IMR-90 (cell line): Measurements from ENCODE around the gene BTNL8. TPM values are rescaled to one million over a fixed set of nuclear protein-coding genes. Genes with fewer than 3 reads are reported as not detected.

Experiments
- ATAC-seq: fragments of 200-7000 bp; cut with Tn5 transposase; 2 replicates; pipeline ENCODE4 v1.9.1; 2020; ENCODE audit warnings: low read depth, mild to moderate bottlenecking, moderate library complexity
- BruUV-seq: library from RNA; stranded (reverse); fragments of 400-500 nt; replicated peaks from 2 replicates; lab custom pipeline; 2021; lab: Mats Ljungman, UMichigan
- CTCF ChIA-PET: fragments of 300-600 bp; formaldehyde crosslinking; extraction: SDS; loops from one replicate; lab custom pipeline; 2021; ENCODE audit warnings: antibody characterized with exemption; lab: Yijun Ruan, JAX
- POLR2A ChIA-PET: fragments of 300-600 bp; sonication (Branson Sonifier 250); formaldehyde crosslinking; loops from one replicate; lab custom pipeline; 2022; ENCODE audit warnings: antibody characterized with exemption; ENCODE audit not compliant: unreplicated experiment; lab: Charles Lee
- DNase-seq: peaks from one replicate; pipeline ENCODE4 v3.0.0; 2013
- H2AFZ ChIP-seq: replicated peaks from 2 replicates; pipeline ENCODE3; 2013; ENCODE audit warnings: low read length, mild to moderate bottlenecking; ENCODE audit not compliant: poor library complexity
- H2AK5ac ChIP-seq: 2 replicates; pipeline ENCODE4 v1.6.1; 2013; ENCODE audit warnings: low read depth, low read length, inconsistent platforms
- H2AK9ac ChIP-seq: replicated peaks from 2 replicates; pipeline ENCODE3; 2013; ENCODE audit warnings: mild to moderate bottlenecking, low read depth, low read length, moderate library complexity; ENCODE audit not compliant: poor library complexity
- H2BK120ac ChIP-seq: 2 replicates; pipeline ENCODE4 v1.6.1; 2013; ENCODE audit warnings: low read depth, low read length, inconsistent platforms
- H2BK15ac ChIP-seq: 3 replicates; pipeline ENCODE4 v1.6.1; 2013; ENCODE audit warnings: low read depth, low read length, inconsistent platforms
- H2BK20ac ChIP-seq: 2 replicates; pipeline ENCODE4 v1.6.1; 2013; ENCODE audit warnings: low read depth, mild to moderate bottlenecking, inconsistent platforms, low read length, moderate library complexity
- H2BK5ac ChIP-seq: 2 replicates; pipeline ENCODE4 v1.6.1; 2013; ENCODE audit warnings: mild to moderate bottlenecking, low read depth, low read length, inconsistent platforms; ENCODE audit not compliant: poor library complexity, severe bottlenecking
- H3K14ac ChIP-seq: replicated peaks from 2 replicates; pipeline ENCODE4 v1.6.1; 2013; ENCODE audit warnings: low read depth, low read length, inconsistent platforms
- H3K18ac ChIP-seq: 2 replicates; pipeline ENCODE4 v1.6.1; 2013; ENCODE audit warnings: low read depth, low read length, control low read depth
- H3K23ac ChIP-seq: 2 replicates; pipeline ENCODE4 v1.6.1; 2013; ENCODE audit warnings: low read depth, low read length, inconsistent platforms
- H3K27ac ChIP-seq: 2 replicates; pipeline ENCODE4 v1.5.1; 2013; ENCODE audit warnings: mild to moderate bottlenecking, control low read depth, low read length; ENCODE audit not compliant: insufficient read depth
- H3K27me3 ChIP-seq: 2 replicates; pipeline ENCODE4 v1.6.1; 2013; ENCODE audit warnings: low read length; ENCODE audit not compliant: control insufficient read depth, insufficient read depth
- H3K36me3 ChIP-seq: 2 replicates; pipeline ENCODE4 v1.6.1; 2013; ENCODE audit warnings: low read length, mixed read lengths; ENCODE audit not compliant: control insufficient read depth, insufficient read depth
- H3K4ac ChIP-seq: 2 replicates; pipeline ENCODE4 v1.6.1; 2013; ENCODE audit warnings: low read depth, low read length, inconsistent platforms
- H3K4me1 ChIP-seq: 2 replicates; pipeline ENCODE4 v1.6.1; 2013; ENCODE audit warnings: low read length, mixed read lengths; ENCODE audit not compliant: control insufficient read depth, insufficient read depth
- H3K4me2 ChIP-seq: 2 replicates; pipeline ENCODE4 v1.6.1; 2013; ENCODE audit warnings: low read depth, mild to moderate bottlenecking, control low read depth, low read length, moderate library complexity
- H3K4me3 ChIP-seq: 2 replicates; pipeline ENCODE4 v1.5.1; 2013; ENCODE audit warnings: low read depth, mild to moderate bottlenecking, control low read depth, low read length, moderate library complexity; ENCODE audit not compliant: insufficient read depth
- H3K56ac ChIP-seq: 2 replicates; pipeline ENCODE4 v1.6.1; 2013; ENCODE audit warnings: low read length, inconsistent platforms; ENCODE audit not compliant: insufficient read depth; ENCODE audit errors: extremely low read depth
- H3K79me1 ChIP-seq, 2 experiments: 2 replicates each; pipeline ENCODE4 v1.6.1; 2013; ENCODE audit warnings: low read length in 2 of 2, inconsistent platforms in 1 of 2, low read depth in 1 of 2
- H3K9ac ChIP-seq: 2 replicates; pipeline ENCODE4 v1.6.1; 2013; ENCODE audit warnings: low read depth, low read length, control low read depth
- H3K9me1 ChIP-seq: 2 replicates; pipeline ENCODE4 v1.6.1; 2013; ENCODE audit warnings: low read length, inconsistent platforms; ENCODE audit not compliant: insufficient read depth
- H3K9me3 ChIP-seq: 2 replicates; pipeline ENCODE4 v1.6.1; 2013; ENCODE audit warnings: low read length; ENCODE audit not compliant: control insufficient read depth, insufficient read depth
- H4K20me1 ChIP-seq: 2 replicates; pipeline ENCODE4 v1.6.1; 2013; ENCODE audit warnings: low read length, inconsistent platforms; ENCODE audit not compliant: insufficient read depth
- H4K5ac ChIP-seq: 2 replicates; pipeline ENCODE4 v1.6.1; 2013; ENCODE audit warnings: mild to moderate bottlenecking, low read depth, low read length, control low read depth
- H4K8ac ChIP-seq, 2 experiments: 2 replicates each; pipeline ENCODE4 v1.6.1; 2013; ENCODE audit warnings: low read depth in 2 of 2, low read length in 2 of 2, control low read depth in 1 of 2, inconsistent platforms in 1 of 2
- H4K91ac ChIP-seq: 2 replicates; pipeline ENCODE4 v1.6.1; 2013; ENCODE audit warnings: low read depth, low read length, inconsistent platforms; ENCODE audit not compliant: insufficient read depth
- BHLHE40 ChIP-seq: fragments of 150-350 bp; IDR thresholded peaks from 2 replicates; pipeline ENCODE4 v1.6.1; 2016; ENCODE audit warnings: mild to moderate bottlenecking, low read depth, low read length
- CHD1 ChIP-seq: IDR thresholded peaks from 2 replicates; pipeline ENCODE4 v1.6.1; 2012; ENCODE audit warnings: low read depth, low read length, improper control_type of control experiment
- MAFK ChIP-seq: IDR thresholded peaks from 2 replicates; pipeline ENCODE4 v1.6.1; 2012; ENCODE audit warnings: low read depth, low read length, improper control_type of control experiment
- MAZ ChIP-seq: IDR thresholded peaks from 2 replicates; pipeline ENCODE4 v1.6.1; 2012; ENCODE audit warnings: low read depth, mild to moderate bottlenecking, low read length, improper control_type of control experiment, moderate library complexity, borderline replicate concordance
- MXI1 ChIP-seq: IDR thresholded peaks from 2 replicates; pipeline ENCODE4 v1.6.1; 2012; ENCODE audit warnings: low read depth, mild to moderate bottlenecking, low read length, moderate library complexity, borderline replicate concordance
- NFE2L2 ChIP-seq: fragments of 150-350 bp; IDR thresholded peaks from 2 replicates; pipeline ENCODE4 v1.6.1; 2016; ENCODE audit warnings: low read depth, mild to moderate bottlenecking, low read length
- POLR2A ChIP-seq: IDR thresholded peaks from 2 replicates; pipeline ENCODE4 v1.6.1; 2012; ENCODE audit warnings: mild to moderate bottlenecking, low read depth, low read length
- RAD21 ChIP-seq: IDR thresholded peaks from 2 replicates; pipeline ENCODE4 v1.6.1; 2012; ENCODE audit warnings: low read length, improper control_type of control experiment
- SMC3 ChIP-seq: fragments of 150-350 bp; IDR thresholded peaks from 2 replicates; pipeline ENCODE4 v1.6.1; 2016; ENCODE audit warnings: low read depth, mild to moderate bottlenecking, antibody characterized with exemption, low read length, moderate library complexity
- WGBS, 2 experiments: methylation state at CpG; one replicate each; pipeline versions ENCODE4 v1.1.5 to v1.1.7; 2013; ENCODE audit warnings: missing lambda C conversion rate in 2 of 2; ENCODE audit not compliant: insufficient read length in 1 of 2; ENCODE audit errors: extremely low coverage in 2 of 2; 5-methylcytosine and 5-hydroxymethylcytosine counted together
- dilution Hi-C: fragments of 300-500 bp; cut with HindIII; formaldehyde crosslinking; loops from one replicate; pipeline ENCODE4 v1.14.3; 2018; ENCODE audit warnings: low sequenced_read_pairs; ENCODE audit not compliant: unreplicated experiment
- in situ Hi-C: fragments of 300-500 bp; cut with MboI; formaldehyde crosslinking; loops from 3 replicates; pipeline ENCODE4 v1.14.3; 2019; ENCODE audit warnings: low sequenced_read_pairs, inconsistent platforms, mixed read lengths
- intact Hi-C: fragments of 100-400 bp; cut with micrococcal nuclease; formaldehyde crosslinking; loops from 2 replicates; pipeline ENCODE4 v1.10.0; 2022
- polyA plus RNA-seq, 3 experiments: library from polyadenylated mRNA; depleted of rRNA; stranded (reverse); fragments of >200 nt; gene quantifications; 2 replicates each; pipeline ENCODE4 v1.2.3, GENCODE V29; 2012; ENCODE audit warnings: low replicate concordance in 1 of 3
- total RNA-seq: library from RNA; depleted of rRNA; stranded (reverse); fragments of >200 nt; gene quantifications from 2 replicates; pipeline ENCODE4 v1.2.3, GENCODE V29; 2012
- TF ChIP-seq, protein P1 (sequence below): fragments of 150-350 bp; IDR thresholded peaks from 2 replicates; pipeline ENCODE4 v1.6.1; 2017; ENCODE audit warnings: mild to moderate bottlenecking, antibody characterized with exemption, low read length, low read depth
- TF ChIP-seq, protein P2 (sequence below): fragments of 150-350 bp; IDR thresholded peaks from 2 replicates; pipeline ENCODE4 v1.6.1; 2016; ENCODE audit warnings: low read depth, mild to moderate bottlenecking, low read length, moderate library complexity, borderline replicate concordance
- TF ChIP-seq, protein P3 (sequence below): conservative IDR thresholded peaks from 2 replicates; pipeline ENCODE4 v1.5.1; 2012; ENCODE audit warnings: mild to moderate bottlenecking, low read depth, low read length, improper control_type of control experiment

BTNL8 gene
- total and polyA plus RNA-seq, 2 of the 4 experiments (the other 2 are of a cell fraction): not detected

DNA sequence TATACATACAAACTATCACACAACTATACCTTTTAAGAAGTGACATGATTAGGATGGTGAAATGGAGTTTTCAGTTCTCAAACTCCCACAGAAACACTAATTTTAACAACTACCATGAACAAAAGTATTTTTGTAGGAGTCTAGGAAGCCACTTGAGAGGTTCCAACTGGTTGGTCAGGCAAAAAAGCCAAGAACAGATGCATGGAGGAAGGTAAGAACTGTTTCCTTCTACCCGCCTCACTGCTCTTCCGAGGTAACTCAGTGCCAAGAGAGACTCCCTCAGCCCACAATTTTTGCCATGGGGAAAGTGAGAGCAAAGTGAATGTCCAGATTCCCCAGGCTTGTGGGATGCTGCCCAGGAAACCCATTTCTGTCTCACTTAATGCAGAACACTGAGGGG is 15.7 kb downstream of the BTNL8 start:
- no peak overlapping the region for H2BK20ac ChIP-seq
- in situ Hi-C loops: no loop called here
- no peak overlapping the region for H2AK5ac ChIP-seq
- H3K4ac ChIP-seq: no peak overlapping the region
- no peak overlapping the region for H3K14ac ChIP-seq
- no peak overlapping the region for H2BK15ac ChIP-seq
- dilution Hi-C loops: no loop called here
- H2AK9ac ChIP-seq: no peak overlapping the region
- no peaks in the 10 kb centered on the region for H3K4me1 ChIP-seq
- H4K20me1 ChIP-seq: no peaks in the 10 kb centered on the region
- no peak overlapping the region for H4K8ac ChIP-seq
- no peak overlapping the region for H3K18ac ChIP-seq
- TF ChIP-seq SMC3: no peak
- TF ChIP-seq, protein P1, sequence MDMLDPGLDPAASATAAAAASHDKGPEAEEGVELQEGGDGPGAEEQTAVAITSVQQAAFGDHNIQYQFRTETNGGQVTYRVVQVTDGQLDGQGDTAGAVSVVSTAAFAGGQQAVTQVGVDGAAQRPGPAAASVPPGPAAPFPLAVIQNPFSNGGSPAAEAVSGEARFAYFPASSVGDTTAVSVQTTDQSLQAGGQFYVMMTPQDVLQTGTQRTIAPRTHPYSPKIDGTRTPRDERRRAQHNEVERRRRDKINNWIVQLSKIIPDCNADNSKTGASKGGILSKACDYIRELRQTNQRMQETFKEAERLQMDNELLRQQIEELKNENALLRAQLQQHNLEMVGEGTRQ: no peak
- TF ChIP-seq MXI1: no peak
- TF ChIP-seq CHD1: no peak
- TF ChIP-seq, protein P2, sequence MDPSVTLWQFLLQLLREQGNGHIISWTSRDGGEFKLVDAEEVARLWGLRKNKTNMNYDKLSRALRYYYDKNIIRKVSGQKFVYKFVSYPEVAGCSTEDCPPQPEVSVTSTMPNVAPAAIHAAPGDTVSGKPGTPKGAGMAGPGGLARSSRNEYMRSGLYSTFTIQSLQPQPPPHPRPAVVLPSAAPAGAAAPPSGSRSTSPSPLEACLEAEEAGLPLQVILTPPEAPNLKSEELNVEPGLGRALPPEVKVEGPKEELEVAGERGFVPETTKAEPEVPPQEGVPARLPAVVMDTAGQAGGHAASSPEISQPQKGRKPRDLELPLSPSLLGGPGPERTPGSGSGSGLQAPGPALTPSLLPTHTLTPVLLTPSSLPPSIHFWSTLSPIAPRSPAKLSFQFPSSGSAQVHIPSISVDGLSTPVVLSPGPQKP: no peak
- TF ChIP-seq, protein P3, sequence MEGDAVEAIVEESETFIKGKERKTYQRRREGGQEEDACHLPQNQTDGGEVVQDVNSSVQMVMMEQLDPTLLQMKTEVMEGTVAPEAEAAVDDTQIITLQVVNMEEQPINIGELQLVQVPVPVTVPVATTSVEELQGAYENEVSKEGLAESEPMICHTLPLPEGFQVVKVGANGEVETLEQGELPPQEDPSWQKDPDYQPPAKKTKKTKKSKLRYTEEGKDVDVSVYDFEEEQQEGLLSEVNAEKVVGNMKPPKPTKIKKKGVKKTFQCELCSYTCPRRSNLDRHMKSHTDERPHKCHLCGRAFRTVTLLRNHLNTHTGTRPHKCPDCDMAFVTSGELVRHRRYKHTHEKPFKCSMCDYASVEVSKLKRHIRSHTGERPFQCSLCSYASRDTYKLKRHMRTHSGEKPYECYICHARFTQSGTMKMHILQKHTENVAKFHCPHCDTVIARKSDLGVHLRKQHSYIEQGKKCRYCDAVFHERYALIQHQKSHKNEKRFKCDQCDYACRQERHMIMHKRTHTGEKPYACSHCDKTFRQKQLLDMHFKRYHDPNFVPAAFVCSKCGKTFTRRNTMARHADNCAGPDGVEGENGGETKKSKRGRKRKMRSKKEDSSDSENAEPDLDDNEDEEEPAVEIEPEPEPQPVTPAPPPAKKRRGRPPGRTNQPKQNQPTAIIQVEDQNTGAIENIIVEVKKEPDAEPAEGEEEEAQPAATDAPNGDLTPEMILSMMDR: no peak
- TF ChIP-seq MAFK: no peak
- TF ChIP-seq BHLHE40: no peak
- TF ChIP-seq MAZ: no peak
- no peak for TF ChIP-seq POLR2A
- TF ChIP-seq RAD21: no peak
- no peak for TF ChIP-seq NFE2L2
- no peak for DNase-seq
- no TSS peak for BruUV-seq
- H3K27me3 ChIP-seq: no peaks in the 10 kb centered on the region
- no peak overlapping the region for H3K9ac ChIP-seq
- no peak overlapping the region for H2AFZ ChIP-seq
- H3K36me3 ChIP-seq: no peaks in the 10 kb centered on the region
- no peak overlapping the region for H3K4me3 ChIP-seq
- no peak overlapping the region for H2BK120ac ChIP-seq
- H3K56ac ChIP-seq: no peak overlapping the region
- H3K9me1 ChIP-seq: no peaks in the 10 kb centered on the region
- H4K91ac ChIP-seq: no peak overlapping the region
- H3K79me1 ChIP-seq: no peaks in the 10 kb centered on the region
- POLR2A ChIA-PET: no interaction called here
- no peak overlapping the region for H4K5ac ChIP-seq
- H3K23ac ChIP-seq: no peak overlapping the region
- intact Hi-C loops: no loop called here
- ATAC-seq: no peak
- no CpG with 5 or more reads among the region's 2 CpGs for WGBS, 2 experiments
- no peak overlapping the region for H2BK5ac ChIP-seq
- H3K9me3 ChIP-seq: peaks cover 9% of the 10 kb centered on the region
- CTCF ChIA-PET: no interaction called here
- H3K4me2 ChIP-seq: no peak overlapping the region
- H3K27ac ChIP-seq: no peak overlapping the region
